Measurements from ENCODE around the gene H1-8. TPM values are rescaled to one million over a fixed set of nuclear protein-coding genes. Genes with fewer than 3 reads are reported as not detected.
"Not testable (repeated sequence)": the region's sequence is repeated elsewhere in the genome, so short reads cannot be mapped to it uniquely, and the experiment has no call there.

The H1-8 gene
- total and polyA plus RNA-seq, 9 donors = not detected

GRCh38 chr3:129533406-129533805 is 9.6 kb upstream of the H1-8 start:
- Histone ChIP-seq H3K9me3 (replicated peaks; ENCODE audit: control insufficient read depth, low read depth, low read length) (no peaks in the 10 kb centered on the region), H3K27ac (ENCODE audit: low read length) (no peak overlapping the region), H3K4me3 (ENCODE audit: low read length) (no peak overlapping the region), H3K27me3 (ENCODE audit: control insufficient read depth, insufficient read depth, low read length) (no peaks in the 10 kb centered on the region), H3K4me1 (ENCODE audit: control insufficient read depth, insufficient read depth, low read length) (peaks cover 16% of the 10 kb centered on the region), H3K36me3 (ENCODE audit: control insufficient read depth, insufficient read depth, low read length) (no peaks in the 10 kb centered on the region)
- whole genome bisulfite sequencing (ENCODE audit: insufficient coverage) = 88% methylated on average over 12 of the region's 16 CpGs
- no peak for DNase-seq

DNA sequence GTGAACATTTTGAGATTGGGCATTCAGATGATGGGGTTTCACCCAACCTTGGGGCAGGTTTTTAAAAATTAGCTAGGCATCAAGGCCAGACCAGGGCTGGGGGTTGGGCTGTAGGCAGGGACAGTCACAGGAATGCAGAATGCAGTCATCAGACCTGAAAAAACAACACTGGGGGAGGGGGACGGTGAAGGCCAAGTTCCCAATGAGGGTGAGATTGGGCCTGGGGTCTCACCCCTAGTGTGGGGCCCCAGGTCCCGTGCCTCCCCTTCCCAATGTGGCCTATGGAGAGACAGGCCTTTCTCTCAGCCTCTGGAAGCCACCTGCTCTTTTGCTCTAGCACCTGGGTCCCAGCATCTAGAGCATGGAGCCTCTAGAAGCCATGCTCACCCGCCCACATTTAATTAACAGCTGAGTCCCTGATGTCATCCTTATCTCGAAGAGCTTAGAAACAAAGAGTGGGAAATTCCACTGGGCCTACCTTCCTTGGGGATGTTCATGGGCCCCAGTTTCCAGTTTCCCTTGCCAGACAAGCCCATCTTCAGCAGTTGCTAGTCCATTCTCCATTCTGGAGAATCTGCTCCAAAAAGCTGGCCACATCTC is 8.4 kb upstream of the H1-8 start:
- DNase-seq = no peak

DNA sequence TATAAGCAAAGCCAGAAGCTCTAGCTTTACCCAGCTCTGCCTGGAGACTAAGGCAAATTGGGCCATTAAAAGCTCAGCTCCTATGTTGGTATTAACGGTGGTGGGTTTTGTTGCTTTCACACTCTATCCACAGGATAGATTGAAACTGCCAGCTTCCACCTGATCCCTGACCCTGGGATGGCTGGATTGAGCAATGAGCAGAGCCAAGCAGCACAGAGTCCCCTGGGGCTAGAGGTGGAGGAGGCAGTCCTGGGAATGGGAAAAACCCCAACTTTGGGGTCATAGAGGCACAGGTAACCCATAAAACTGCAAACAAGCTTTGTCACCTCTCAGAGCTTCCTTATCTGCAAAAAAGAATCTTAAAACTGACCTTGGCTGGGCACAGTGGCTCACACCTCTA is 7.9 kb upstream of the H1-8 start:
- Histone ChIP-seq H3K36me3 (ENCODE audit: control insufficient read depth, insufficient read depth, low read length) (no peaks in the 10 kb centered on the region), H3K4me3 (ENCODE audit: low read length) (no peak overlapping the region), H3K27ac (ENCODE audit: low read length) (no peak overlapping the region), H3K9me3 (replicated peaks; ENCODE audit: control insufficient read depth, low read depth, low read length) (no peaks in the 10 kb centered on the region), H3K27me3 (ENCODE audit: control insufficient read depth, insufficient read depth, low read length) (no peaks in the 10 kb centered on the region), H3K4me1 (ENCODE audit: control insufficient read depth, insufficient read depth, low read length) (peaks cover 15% of the 10 kb centered on the region)
- DNase-seq = no peak
- no CpG with 5 or more reads among the region's 1 CpG for WGBS (ENCODE audit: insufficient coverage)

More for the DNA sequence above, 8.4 kb upstream of the H1-8 start:
- peaks cover 18% of the 10 kb centered on the region for H3K4me1 ChIP-seq (ENCODE audit: control insufficient read depth, insufficient read depth, low read length)
- no peaks in the 10 kb centered on the region for H3K36me3 ChIP-seq (ENCODE audit: control insufficient read depth, insufficient read depth, low read length)
- H3K27ac ChIP-seq (ENCODE audit: low read length) = no peak overlapping the region
- no peaks in the 10 kb centered on the region for H3K9me3 ChIP-seq (replicated peaks; ENCODE audit: control insufficient read depth, low read depth, low read length)
- no peaks in the 10 kb centered on the region for H3K27me3 ChIP-seq (ENCODE audit: control insufficient read depth, insufficient read depth, low read length)
- 70% methylated on average over 4 of the region's 4 CpGs for whole genome bisulfite sequencing (ENCODE audit: insufficient coverage)
- H3K4me3 ChIP-seq (ENCODE audit: low read length) = no peak overlapping the region

- no CpG with 5 or more reads among the region's 2 CpGs for WGBS (ENCODE audit: insufficient coverage)
Observed at GRCh38 chr3:129536374-129536667, 6.7 kb upstream of the H1-8 start.

DNA sequence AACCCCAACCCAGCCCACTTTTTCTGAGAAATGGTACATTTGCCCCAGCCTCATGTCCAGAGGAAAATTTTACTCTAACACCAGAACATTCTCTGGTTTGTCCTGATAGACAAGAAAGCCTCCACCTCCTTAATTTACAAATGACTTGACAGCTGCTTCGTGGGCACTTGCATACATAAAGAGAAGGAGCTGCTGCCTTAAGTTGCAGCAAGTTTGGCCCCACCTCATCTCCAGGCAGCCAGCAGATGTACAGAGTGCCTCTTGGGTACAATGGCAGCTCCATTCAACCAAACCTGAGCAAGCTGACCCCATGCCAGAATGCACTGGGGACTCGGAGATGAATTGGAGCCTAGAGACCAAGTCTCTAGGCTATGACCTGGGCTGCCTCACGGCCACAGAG is 6.2 kb upstream of the H1-8 start:
- no peak for DNase-seq
- no peak overlapping the region for H3K27ac ChIP-seq (ENCODE audit: low read length)
- H3K4me3 ChIP-seq (ENCODE audit: low read length) = no peak overlapping the region
- no peaks in the 10 kb centered on the region for H3K9me3 ChIP-seq (replicated peaks; ENCODE audit: control insufficient read depth, low read depth, low read length)
- H3K4me1 ChIP-seq (ENCODE audit: control insufficient read depth, insufficient read depth, low read length) = peaks cover 9% of the 10 kb centered on the region
- H3K27me3 ChIP-seq (ENCODE audit: control insufficient read depth, insufficient read depth, low read length) = no peaks in the 10 kb centered on the region
- 92% methylated on average over 2 of the region's 3 CpGs for WGBS (ENCODE audit: insufficient coverage)
- no peaks in the 10 kb centered on the region for H3K36me3 ChIP-seq (ENCODE audit: control insufficient read depth, insufficient read depth, low read length)

More at GRCh38 chr3:129536374-129536667, 6.7 kb upstream of the H1-8 start:
- no peak for DNase-seq
- H3K27ac ChIP-seq (ENCODE audit: low read length) = no peak overlapping the region
- H3K4me3 ChIP-seq (ENCODE audit: low read length) = no peak overlapping the region
- H3K27me3 ChIP-seq (ENCODE audit: control insufficient read depth, insufficient read depth, low read length) = no peaks in the 10 kb centered on the region
- no peaks in the 10 kb centered on the region for H3K9me3 ChIP-seq (replicated peaks; ENCODE audit: control insufficient read depth, low read depth, low read length)
- no peaks in the 10 kb centered on the region for H3K36me3 ChIP-seq (ENCODE audit: control insufficient read depth, insufficient read depth, low read length)
- peaks cover 9% of the 10 kb centered on the region for H3K4me1 ChIP-seq (ENCODE audit: control insufficient read depth, insufficient read depth, low read length)

- H3K36me3 ChIP-seq (ENCODE audit: control insufficient read depth, insufficient read depth, low read length) = no peaks in the 10 kb centered on the region
- H3K27me3 ChIP-seq (ENCODE audit: control insufficient read depth, insufficient read depth, low read length) = no peaks in the 10 kb centered on the region
- H3K4me1 ChIP-seq (ENCODE audit: control insufficient read depth, insufficient read depth, low read length) = peaks cover 11% of the 10 kb centered on the region
- no peak overlapping the region for H3K27ac ChIP-seq (ENCODE audit: low read length)
- 65% methylated on average over 7 of the region's 8 CpGs for WGBS (ENCODE audit: insufficient coverage)
- H3K4me3 ChIP-seq (ENCODE audit: low read length) = no peak overlapping the region
- H3K9me3 ChIP-seq (replicated peaks; ENCODE audit: control insufficient read depth, low read depth, low read length) = no peaks in the 10 kb centered on the region
- DNase-seq = no peak
Observed at GRCh38 chr3:129539206-129539605, 3.8 kb upstream of the H1-8 start.

DNA sequence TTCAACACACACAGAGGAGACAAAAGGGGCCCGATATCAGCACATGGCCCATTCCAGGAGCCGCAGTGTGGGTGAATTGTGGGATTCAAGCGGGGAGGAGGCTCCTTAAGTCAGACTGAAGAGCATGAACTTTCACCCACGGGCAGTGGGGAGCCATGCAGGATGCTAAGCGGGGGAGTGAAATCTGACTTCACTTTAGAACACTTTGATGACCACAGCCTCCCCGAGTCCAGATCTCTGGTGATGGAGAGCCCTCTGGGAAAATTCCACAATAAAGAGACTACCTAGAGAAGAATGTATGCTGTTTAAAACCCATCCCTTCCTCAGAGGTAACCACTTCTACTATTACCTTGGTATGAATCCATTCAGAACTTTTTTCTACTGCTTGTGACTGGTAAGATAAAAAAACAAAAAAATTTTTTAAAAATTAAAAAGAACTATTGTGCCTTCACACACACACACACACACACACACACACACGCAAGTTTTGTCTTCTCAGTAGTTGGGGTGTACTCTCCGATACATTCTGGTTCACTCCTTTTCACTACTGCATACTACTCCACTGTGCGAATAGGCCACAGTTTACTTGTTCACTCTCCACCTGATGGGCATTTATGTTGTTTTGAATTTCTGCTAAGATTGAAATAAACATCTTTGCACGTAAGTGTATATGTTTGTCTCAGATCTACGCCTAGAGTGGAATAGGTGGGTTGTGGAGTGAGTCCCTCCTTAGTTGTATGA is 2.0 kb upstream of the H1-8 start:
- WGBS (ENCODE audit: insufficient coverage) = 100% methylated on average over 2 of the region's 11 CpGs
- Histone ChIP-seq H3K36me3 (ENCODE audit: control insufficient read depth, insufficient read depth, low read length) (no peaks in the 10 kb centered on the region), H3K9me3 (replicated peaks; ENCODE audit: control insufficient read depth, low read depth, low read length) (no peaks in the 10 kb centered on the region), H3K4me1 (ENCODE audit: control insufficient read depth, insufficient read depth, low read length) (peaks cover 11% of the 10 kb centered on the region), H3K27me3 (ENCODE audit: control insufficient read depth, insufficient read depth, low read length) (no peaks in the 10 kb centered on the region), H3K4me3 (ENCODE audit: low read length) (no peak overlapping the region), H3K27ac (ENCODE audit: low read length) (no peak overlapping the region)
- DNase-seq = no peak

DNA sequence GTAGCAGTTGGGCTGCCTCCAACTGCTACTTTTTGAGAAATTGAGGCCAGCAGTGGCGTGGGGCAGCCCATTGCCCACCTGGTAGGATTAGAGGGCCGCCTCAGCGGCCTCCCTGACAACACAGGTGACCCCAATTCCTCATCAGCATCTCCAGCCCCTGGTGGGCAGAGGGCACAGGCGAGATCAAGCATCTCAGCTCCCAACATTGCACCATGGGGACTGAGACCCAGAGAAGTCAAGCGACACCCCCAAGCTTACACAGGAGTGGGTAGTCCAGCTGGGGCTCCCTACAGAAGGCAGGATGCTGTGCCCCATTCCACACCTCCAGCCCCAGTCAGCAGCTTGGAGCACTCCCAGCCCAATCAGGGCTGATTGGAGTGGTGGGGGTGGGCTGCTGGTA is 228 bp upstream of the H1-8 start:
- H3K27me3 ChIP-seq (ENCODE audit: control insufficient read depth, insufficient read depth, low read length) = no peaks in the 10 kb centered on the region
- no peak for DNase-seq
- H3K9me3 ChIP-seq (replicated peaks; ENCODE audit: control insufficient read depth, low read depth, low read length) = no peaks in the 10 kb centered on the region
- H3K36me3 ChIP-seq (ENCODE audit: control insufficient read depth, insufficient read depth, low read length) = no peaks in the 10 kb centered on the region
- peaks cover 11% of the 10 kb centered on the region for H3K4me1 ChIP-seq (ENCODE audit: control insufficient read depth, insufficient read depth, low read length)
- H3K27ac ChIP-seq (ENCODE audit: low read length) = no peak overlapping the region
- H3K4me3 ChIP-seq (ENCODE audit: low read length) = no peak overlapping the region
- 85% methylated on average over 3 of the region's 5 CpGs for WGBS (ENCODE audit: insufficient coverage)

- 74% methylated on average over 8 of the region's 9 CpGs for WGBS (ENCODE audit: insufficient coverage)
- peaks cover 10% of the 10 kb centered on the region for H3K4me1 ChIP-seq (ENCODE audit: control insufficient read depth, insufficient read depth, low read length)
- no peaks in the 10 kb centered on the region for H3K27me3 ChIP-seq (ENCODE audit: control insufficient read depth, insufficient read depth, low read length)
- no peaks in the 10 kb centered on the region for H3K9me3 ChIP-seq (replicated peaks; ENCODE audit: control insufficient read depth, low read depth, low read length)
- no peaks in the 10 kb centered on the region for H3K36me3 ChIP-seq (ENCODE audit: control insufficient read depth, insufficient read depth, low read length)
- H3K27ac ChIP-seq (ENCODE audit: low read length) = no peak overlapping the region
- no peak overlapping the region for H3K4me3 ChIP-seq (ENCODE audit: low read length)
- DNase-seq = no peak
Observed at GRCh38 chr3:129543999-129544398, 1.0 kb downstream of the H1-8 start.

GRCh38 chr3:129545951-129546350 is 3.0 kb downstream of the H1-8 start:
- not testable (repeated sequence) for H3K36me3 ChIP-seq (ENCODE audit: control insufficient read depth, insufficient read depth, low read length); H3K9me3 ChIP-seq (replicated peaks; ENCODE audit: control insufficient read depth, low read depth, low read length); DNase-seq; H3K27me3 ChIP-seq (ENCODE audit: control insufficient read depth, insufficient read depth, low read length); H3K4me3 ChIP-seq (ENCODE audit: low read length); H3K27ac ChIP-seq (ENCODE audit: low read length); H3K4me1 ChIP-seq (ENCODE audit: control insufficient read depth, insufficient read depth, low read length)
- no CpG with 5 or more reads among the region's 3 CpGs for WGBS (ENCODE audit: insufficient coverage)
